Suprapubic skin (tissue), 4 donors: ENCODE measurements around the gene SLC39A2. TPM values are rescaled to one million over a fixed set of nuclear protein-coding genes. Genes with fewer than 3 reads are reported as not detected.

Source experiments
- DNase-seq, 2 donors: peaks; one replicate each; pipeline ENCODE4 v3.0.0-alpha.2; 2019; ENCODE audit warnings: low spot score in 2 of 2
- H3K27ac ChIP-seq: fragments of 200-600 bp; sonication (generic); one replicate; pipeline ENCODE4 v1.5.1; 2019
- H3K27me3 ChIP-seq: fragments of 200-600 bp; sonication (generic); one replicate; pipeline ENCODE4 v1.5.1; 2019
- H3K36me3 ChIP-seq: fragments of 200-600 bp; sonication (generic); one replicate; pipeline ENCODE4 v1.5.1; 2019
- H3K4me1 ChIP-seq: fragments of 200-600 bp; sonication (generic); one replicate; pipeline ENCODE4 v1.5.1; 2019
- H3K4me3 ChIP-seq: fragments of 200-600 bp; sonication (generic); one replicate; pipeline ENCODE4 v1.5.1; 2019; ENCODE audit warnings: mild to moderate bottlenecking
- H3K9me3 ChIP-seq: fragments of 200-600 bp; sonication (generic); one replicate; pipeline ENCODE4 v1.5.1; 2019
- CTCF ChIP-seq, 2 donors: fragments of 200-600 bp in 1 of 2; fragments of 450-650 bp in 1 of 2; sonication (generic) in 1 of 2; IDR thresholded peaks; one replicate each; pipeline ENCODE4 v1.5.1; 2016 to 2019; ENCODE audit warnings: antibody characterized with exemption in 2 of 2, mild to moderate bottlenecking in 1 of 2, moderate library complexity in 1 of 2
- EP300 ChIP-seq: sonication (generic); formaldehyde crosslinking; IDR thresholded peaks from one replicate; pipeline ENCODE4 v1.6.1; 2017; ENCODE audit warnings: antibody characterized with exemption
- POLR2A ChIP-seq, 2 donors: fragments of 450-650 bp; IDR thresholded peaks; one replicate each; pipeline ENCODE4 v1.6.1; 2017; ENCODE audit warnings: antibody characterized with exemption in 2 of 2, mild to moderate bottlenecking in 2 of 2, moderate library complexity in 2 of 2
- POLR2AphosphoS5 ChIP-seq, 3 donors: sonication (generic); formaldehyde crosslinking; IDR thresholded peaks; one replicate each; pipeline ENCODE4 v1.6.1; 2017; ENCODE audit warnings: antibody characterized with exemption in 3 of 3
- whole genome bisulfite sequencing: methylation state at CpG from one replicate; pipeline ENCODE4 v1.1.5; 2018; 5-methylcytosine and 5-hydroxymethylcytosine counted together
- total RNA-seq, 4 donors: library from RNA; depleted of rRNA; stranded (reverse); fragments of >200 nt; gene quantifications; one replicate each; pipeline ENCODE4 v1.1.0, GENCODE V29; 2016

The SLC39A2 gene
- total RNA-seq, 4 donors from 2014 or later = 5.1 to 46.7 (median 33.7) TPM

- peaks cover 47% of the 10 kb centered on the region for H3K4me1 ChIP-seq
- no peaks in the 10 kb centered on the region for H3K27me3 ChIP-seq
- no peak overlapping the region for H3K4me3 ChIP-seq
- no peaks in the 10 kb centered on the region for H3K36me3 ChIP-seq
- H3K27ac ChIP-seq = peak overlapping the region; percentile 94
- no peaks in the 10 kb centered on the region for H3K9me3 ChIP-seq
- DNase-seq = no peak
- 44% methylated on average over 3 of the region's 3 CpGs for WGBS
- no peak for TF ChIP-seq POLR2AphosphoS5 (IDR thresholded peaks at IDR 0.05)
- TF ChIP-seq POLR2A (IDR thresholded peaks at IDR 0.05) = no peak
- no peak for TF ChIP-seq EP300
- TF ChIP-seq CTCF (IDR thresholded peaks at IDR 0.05) = no peak
These were observed 27.9 kb downstream of the SLC39A2 start for GRCh38 chr14:21026988-21027315.

- TF ChIP-seq POLR2AphosphoS5 (IDR thresholded peaks at IDR 0.05) (no peak), POLR2A (IDR thresholded peaks at IDR 0.05) (no peak), CTCF (IDR thresholded peaks at IDR 0.05) (no peak), EP300 (no peak)
- 94% methylated on average over 5 of the region's 5 CpGs for WGBS
These were observed 30.8 kb downstream of the SLC39A2 start, which contains the start of gene TPPP2 for GRCh38 chr14:21029917-21030316. Gene TPPP2 (plus strand): TSS chr14:21030217. CDS start chr14:21030582, 365 bp downstream.

GRCh38 chr14:21030531-21030930 is 31.4 kb downstream of the SLC39A2 start:
- Histone ChIP-seq H3K4me1 (peaks cover 14% of the 10 kb centered on the region), H3K27ac (no peak overlapping the region), H3K4me3 (no peak overlapping the region), H3K36me3 (no peaks in the 10 kb centered on the region), H3K27me3 (no peaks in the 10 kb centered on the region), H3K9me3 (no peaks in the 10 kb centered on the region)
- no peak for TF ChIP-seq POLR2AphosphoS5 (IDR thresholded peaks at IDR 0.05)
- TF ChIP-seq CTCF (IDR thresholded peaks at IDR 0.05) = no peak
- TF ChIP-seq POLR2A (IDR thresholded peaks at IDR 0.05) = no peak
- no peak for TF ChIP-seq EP300
- no peak for DNase-seq
- 86% methylated on average over 12 of the region's 12 CpGs for WGBS

More at GRCh38 chr14:21029917-21030316, 30.8 kb downstream of the SLC39A2 start, which contains the start of gene TPPP2:
- Histone ChIP-seq H3K27me3 (no peaks in the 10 kb centered on the region), H3K4me3 (no peak within 1 kb of the TSS), H3K36me3 (no peaks in the 10 kb centered on the region), H3K9me3 (no peaks in the 10 kb centered on the region), H3K4me1 (peaks cover 20% of the 10 kb centered on the region), H3K27ac (no peak within 1 kb of the TSS)
- DNase-seq = no peak

GRCh38 chr14:21032326-21033132 is 33.4 kb downstream of the SLC39A2 start:
- H3K27me3 ChIP-seq = no peaks in the 10 kb centered on the region
- H3K9me3 ChIP-seq = no peaks in the 10 kb centered on the region
- H3K4me1 ChIP-seq = no peaks in the 10 kb centered on the region
- TF ChIP-seq POLR2A (IDR thresholded peaks at IDR 0.05) (no peak), EP300 (no peak), CTCF (IDR thresholded peaks at IDR 0.05) (no peak), POLR2AphosphoS5 (IDR thresholded peaks at IDR 0.05) (no peak)
- H3K27ac ChIP-seq = no peak overlapping the region
- no peak for DNase-seq
- no peak overlapping the region for H3K4me3 ChIP-seq
- H3K36me3 ChIP-seq = no peaks in the 10 kb centered on the region
- 82% methylated on average over 5 of the region's 5 CpGs for WGBS

- WGBS = 80% methylated on average over 4 of the region's 4 CpGs
- Histone ChIP-seq H3K36me3 (no peaks in the 10 kb centered on the region), H3K4me3 (no peak overlapping the region), H3K4me1 (peaks cover 2% of the 10 kb centered on the region), H3K9me3 (no peaks in the 10 kb centered on the region), H3K27ac (no peak overlapping the region), H3K27me3 (no peaks in the 10 kb centered on the region)
- TF ChIP-seq POLR2AphosphoS5 (IDR thresholded peaks at IDR 0.05) (no peak), EP300 (no peak), POLR2A (IDR thresholded peaks at IDR 0.05) (no peak)
- DNase-seq = no peak
These were observed 34.1 kb downstream of the SLC39A2 start for GRCh38 chr14:21033133-21033698.
